ENCODE measurements around the gene TRAK2. TPM values are rescaled to one million over a fixed set of nuclear protein-coding genes. Genes with fewer than 3 reads are reported as not detected.

The TRAK2 gene
- total RNA-seq (2021; fragmentation: NEBNext Ultra II Directional; extraction: Animal tissue kit (Norgen Biotek cat#: 25700)) (15.7 and 16.5 TPM in 2 replicates), polyA plus RNA-seq (2011; rRNA removed) (3.0 and 4.5 TPM in 2 replicates), polyA minus RNA-seq (2011; rRNA and poly(A)+ RNA removed) (15.0 and 29.6 TPM in 2 replicates)
- polyA plus RNA-seq (2011; cell fraction: cytosol; rRNA removed), result 4.6 TPM
- polyA plus RNA-seq (2011; cell fraction: nucleus; rRNA removed), result 5.0 TPM
- polyA plus RNA-seq (2012, experiment 1 of 2), result 4.9 to 7.7 TPM (median 6.1 TPM) in 4 replicates
- 3.5 TPM for polyA plus RNA-seq (2012, experiment 2 of 2)
- 7.0 TPM for polyA plus RNA-seq (2013, experiment 1 of 2)
- polyA plus RNA-seq (2013, experiment 2 of 2), result 7.3 TPM
- polyA minus RNA-seq (2011; cell fraction: cytosol; rRNA and poly(A)+ RNA removed), result 5.2 TPM
- polyA minus RNA-seq (2011; cell fraction: nucleus; rRNA and poly(A)+ RNA removed), result 18.4 TPM
- long read RNA-seq, experiment 1, partial matches to known transcripts, result 0 of 14 reads
- long read RNA-seq, experiment 1, other reads (novel, unspliced or antisense), result 14 of 14 reads
- long read RNA-seq, experiment 2, full-length matches to known transcripts, result 3 of 13 reads
- long read RNA-seq, experiment 2, partial matches to known transcripts, result 0 of 13 reads
- long read RNA-seq, experiment 2, other reads (novel, unspliced or antisense), result 10 of 13 reads

DNA sequence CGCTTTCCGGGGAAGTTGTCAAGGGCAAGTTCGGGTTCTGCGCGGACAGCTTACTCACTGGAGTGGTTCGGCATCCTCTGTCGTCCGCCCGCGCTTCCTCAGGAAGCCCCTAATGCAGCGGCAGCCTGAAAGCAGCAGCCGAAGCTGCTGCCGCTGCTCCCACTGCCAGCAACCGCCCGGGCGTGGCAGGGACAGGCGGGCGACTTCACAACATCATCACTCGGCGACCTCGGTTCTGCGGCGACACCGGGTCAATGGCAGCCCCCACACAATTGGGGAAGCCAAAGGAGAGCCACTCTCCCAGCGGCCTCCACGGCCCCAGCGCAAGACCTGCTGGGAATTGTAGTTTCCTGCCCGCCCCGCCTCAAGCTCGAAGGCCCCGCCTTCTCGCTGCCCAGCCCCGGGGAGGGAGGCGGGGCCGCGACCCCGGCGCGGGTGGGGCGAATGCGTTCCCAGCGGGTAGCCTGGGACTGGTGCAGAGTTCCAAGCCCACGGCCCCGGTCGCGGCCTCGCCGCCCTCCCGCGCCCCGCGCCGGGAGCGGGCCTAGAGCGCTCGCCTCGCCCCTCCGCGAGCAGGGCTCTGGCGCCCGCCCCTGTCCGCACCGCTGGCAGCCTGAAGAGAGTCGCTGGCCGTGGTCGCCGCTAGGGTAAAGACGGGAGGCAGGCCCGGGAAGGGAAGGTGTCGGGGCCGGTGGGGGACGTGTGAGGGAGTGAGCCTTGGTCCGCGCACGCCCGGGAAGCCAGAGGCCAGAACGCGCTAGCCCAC is at the start of gene TRAK2, which contains the start of gene STRADB:
TSS of gene TRAK2 (minus strand) at position 167 of the 766 bp plus-strand sequence. CDS start 30,951 bp downstream, outside the sequence.
TSS of gene STRADB (plus strand) at position 449 of the 766 bp plus-strand sequence. CDS start 3,101 bp downstream, outside the sequence.
- Histone ChIP-seq H2BK12ac (ENCODE audit: low read depth, low read length) (no peak within 1 kb of the TSS), H2BK20ac (ENCODE audit: low read length) (no peak within 1 kb of the TSS), H3K27ac (ENCODE audit: low read depth, low read length) (peak within 1 kb of the TSS; percentile 64; the same call in 1 of the 2 replicates), H2AFZ (ENCODE audit: low read length) (peak within 1 kb of the TSS; percentile 98), H3K4me3 (ENCODE audit: extremely low read depth in 1 of 4, insufficient read depth in 2 of 4, low read depth in 3 of 4, low read length in 4 of 4) (peak within 1 kb of the TSS; percentile 94 to 100 (median 98)), H4K5ac (ENCODE audit: insufficient read length, low read depth, low read length) (peak within 1 kb of the TSS; percentile 77), H3K36me3 (ENCODE audit: control insufficient read depth in 2 of 4, insufficient read depth in 4 of 4, low read length in 3 of 4) (no peaks in the 10 kb centered on the region), H3K56ac (replicated peaks; ENCODE audit: insufficient read length, low read depth, low read length) (peak within 1 kb of the TSS; percentile 35), H3K79me1 (ENCODE audit: low read depth, low read length) (no peaks in the 10 kb centered on the region), H2AK5ac (ENCODE audit: low read depth, low read length) (no peak within 1 kb of the TSS), H2BK5ac (ENCODE audit: low read depth, low read length) (peak within 1 kb of the TSS; percentile 69; the same call in 1 of the 2 replicates), H3K23ac (ENCODE audit: insufficient read length) (no peak within 1 kb of the TSS), H3K9ac (replicated peaks in 1 of 4; ENCODE audit: extremely low read depth in 1 of 4, low read depth in 3 of 4, low read length in 3 of 4) (peak within 1 kb of the TSS; percentile 76 to 82 (median 80)), H3K4ac (replicated peaks; ENCODE audit: insufficient read length, low read depth, low read length) (no peak within 1 kb of the TSS), H4K8ac (ENCODE audit: extremely low read depth, insufficient read depth, low read length) (peak within 1 kb of the TSS; percentile 91), H3K23me2 (ENCODE audit: low read depth, low read length) (peaks cover 9% of the 10 kb centered on the region; the same call in 1 of the 2 replicates), H2BK120ac (replicated peaks; ENCODE audit: low read depth, low read length) (no peak within 1 kb of the TSS), H3K9me3 (ENCODE audit: insufficient read depth in 2 of 2, low read depth in 1 of 2, low read length in 1 of 2) (no peaks in the 10 kb centered on the region), H3K14ac (ENCODE audit: insufficient read length) (no peak within 1 kb of the TSS), H3K79me2 (ENCODE audit: control insufficient read depth in 1 of 2, insufficient read depth in 2 of 2, low read length in 2 of 2) (peaks cover 0 to 8% of the 10 kb centered on the region in 2 experiments; a peak in 2 of 4 replicates), H2BK15ac (ENCODE audit: low read length) (no peak within 1 kb of the TSS), H4K91ac (replicated peaks; ENCODE audit: insufficient read length, low read length) (no peak within 1 kb of the TSS), H3K4me2 (ENCODE audit: insufficient read depth in 1 of 2, low read depth in 2 of 2, low read length in 2 of 2) (peak within 1 kb of the TSS; percentile 73 to 87), H4K20me1 (replicated peaks in 1 of 2; ENCODE audit: control insufficient read depth in 1 of 2, insufficient read depth in 2 of 2, low read length in 2 of 2) (no peaks in the 10 kb centered on the region), H3K27me3 (replicated peaks in 1 of 4; ENCODE audit: control insufficient read depth in 3 of 4, extremely low read depth in 1 of 4, insufficient read depth in 3 of 4, low read length in 3 of 4) (no peaks in the 10 kb centered on the region), H3K4me1 (replicated peaks in 1 of 4; ENCODE audit: control insufficient read depth in 3 of 4, insufficient read depth in 4 of 4, low read length in 3 of 4) (no peaks in the 10 kb centered on the region; a peak in 1 of 7 replicates), H3K18ac (ENCODE audit: extremely low read depth, low read length) (no peak within 1 kb of the TSS; the same call in 1 of the 2 replicates)
- POLR2A ChIA-PET (ENCODE audit: partially characterized antibody), result interaction anchor here (0.5 to 2.6 kb wide), 12 partner anchors 11 to 790 kb away, joined by 3 to 9 read pairs (median 4); partner anchors contain the start of genes FLACC1, ORC2 and TMEM237
- DNase-seq (ENCODE audit: low read depth in 1 of 2, low spot score in 2 of 2) (peak; percentile 93), FAIRE-seq (no peak)
- 0% methylated on average over 35 of the region's 78 CpGs; no CpG with 5 or more reads in 1 of the 2 experiments for WGBS, 2 experiments (ENCODE audit: extremely low coverage in 1 of 2, insufficient coverage in 1 of 2, insufficient read length in 1 of 2, insufficient replicate concordance in 2 of 2, low coverage in 1 of 2, low lambda C conversion rate in 2 of 2, missing lambda C conversion rate in 1 of 2)
- CTCF ChIA-PET (ENCODE audit: partially characterized antibody), result interaction anchor here (0.6 to 1.0 kb wide), 2 partner anchors 60 to 108 kb away, joined by 3 read pairs; no protein-coding TSS in a partner anchor
- TF ChIP-seq E2F6 (IDR thresholded peaks at IDR 0.05), result peak; percentile 28; the same call in 1 of the 2 replicates
- no peak for TF ChIP-seq ATF2 (IDR thresholded peaks at IDR 0.05; ENCODE audit: low read length)
- TF ChIP-seq CEBPB (IDR thresholded peaks at IDR 0.05; ENCODE audit: low read depth, low read length), result no peak
- 0 out of 3 replicates have a peak, but pooled peaks of 1 of the 2 experiments have one; percentile 49 for TF ChIP-seq EP300 (IDR thresholded peaks at IDR 0.05; ENCODE audit: borderline replicate concordance in 1 of 2, low read depth in 2 of 2, low read length in 2 of 2)
- peak; percentile 83 for TF ChIP-seq TAF1 (IDR thresholded peaks at IDR 0.05; ENCODE audit: low read depth, low read length)

Data from H1 (cell line).